ENCODE measurements around the gene SHH.

SHH gene

DNA sequence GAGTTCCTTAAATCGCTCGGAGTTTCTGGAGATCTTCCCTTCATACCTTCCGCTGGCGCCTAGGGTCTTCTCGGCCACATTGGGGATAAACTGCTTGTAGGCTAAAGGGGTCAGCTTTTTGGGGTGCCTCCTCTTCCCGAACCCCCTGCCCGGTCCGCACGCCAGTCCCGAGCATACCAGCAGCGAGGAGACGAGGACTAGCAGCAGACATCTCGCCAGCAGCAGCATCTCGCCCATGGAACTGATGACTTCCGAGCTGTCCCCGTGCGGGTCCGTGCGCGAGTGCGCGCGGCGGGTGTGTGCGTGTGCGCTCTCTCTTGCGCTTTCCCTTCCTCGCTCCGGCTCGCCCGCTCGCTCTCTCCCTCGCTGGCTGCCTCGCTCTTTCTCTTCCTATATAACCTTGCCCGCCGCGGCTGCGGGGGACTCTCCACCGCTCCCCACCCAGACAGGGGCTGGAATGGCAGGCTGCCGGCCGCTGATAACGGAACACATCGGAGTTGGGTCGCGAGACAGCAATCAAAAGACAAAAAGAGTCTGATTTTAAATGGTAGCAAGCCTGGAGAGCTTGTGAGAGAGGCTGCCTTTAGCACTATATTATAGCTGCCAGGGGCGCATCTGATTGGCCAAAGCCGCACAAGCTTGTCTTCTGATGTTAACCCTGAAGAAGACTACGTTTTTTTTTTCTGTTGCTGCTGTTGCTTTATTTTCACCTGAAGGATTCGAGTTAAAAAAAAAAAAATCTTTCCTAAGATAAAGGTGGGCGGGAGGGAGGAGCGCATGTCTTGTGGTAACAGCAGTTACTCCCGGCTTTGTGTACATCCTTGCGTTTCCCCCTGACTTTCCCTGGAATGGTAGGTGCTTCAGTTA lies at the start of gene SHH:
Gene SHH, minus strand, starts transcription at position 569 of the 867 bp plus-strand sequence. Its CDS starts 341 bp downstream, at position 228.
- DNase-seq: no peak

DNA sequence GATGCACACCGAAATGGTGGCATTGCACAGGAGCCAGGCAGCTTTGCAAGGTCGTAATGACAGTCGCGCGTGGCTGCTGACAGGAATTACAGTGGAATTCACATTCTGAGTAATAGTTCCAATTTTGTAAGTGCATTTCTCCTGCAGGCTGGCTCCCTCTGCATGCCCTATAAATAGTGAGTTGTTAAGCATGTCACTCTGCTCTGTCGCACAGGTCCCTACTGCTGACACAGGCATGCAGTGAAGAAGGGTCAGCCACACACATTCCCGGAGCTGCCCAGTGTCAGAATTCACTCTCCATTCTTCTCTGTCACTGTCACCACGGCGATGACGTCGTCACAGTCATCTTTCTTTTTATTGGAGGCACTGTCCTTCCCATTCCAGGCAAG lies 49.2 kb upstream of the SHH start:
- no peak for DNase-seq

- no peak for DNase-seq
Observed at GRCh38 chr7:155860840-155861479, 48.7 kb upstream of the SHH start.

DNA sequence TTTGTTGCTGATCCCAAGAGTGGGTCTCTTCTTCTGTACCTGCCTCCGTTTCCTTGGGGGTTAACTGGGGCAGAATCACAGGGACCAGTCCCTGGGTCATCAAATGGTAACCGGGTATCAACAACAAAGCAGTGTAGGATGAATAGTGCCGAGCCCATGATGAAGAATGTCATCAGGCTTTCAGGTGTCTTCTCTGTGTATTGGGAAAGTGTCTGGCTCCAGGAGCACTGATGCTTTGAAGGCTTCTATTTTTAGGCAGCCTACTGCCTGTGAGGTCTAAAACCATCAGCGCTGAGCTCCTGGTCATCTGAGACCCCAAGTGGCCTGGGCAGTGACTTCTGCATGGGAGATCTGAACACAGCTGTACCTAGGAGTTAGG lies 48.2 kb upstream of the SHH start:
- DNase-seq: no peak

DNA sequence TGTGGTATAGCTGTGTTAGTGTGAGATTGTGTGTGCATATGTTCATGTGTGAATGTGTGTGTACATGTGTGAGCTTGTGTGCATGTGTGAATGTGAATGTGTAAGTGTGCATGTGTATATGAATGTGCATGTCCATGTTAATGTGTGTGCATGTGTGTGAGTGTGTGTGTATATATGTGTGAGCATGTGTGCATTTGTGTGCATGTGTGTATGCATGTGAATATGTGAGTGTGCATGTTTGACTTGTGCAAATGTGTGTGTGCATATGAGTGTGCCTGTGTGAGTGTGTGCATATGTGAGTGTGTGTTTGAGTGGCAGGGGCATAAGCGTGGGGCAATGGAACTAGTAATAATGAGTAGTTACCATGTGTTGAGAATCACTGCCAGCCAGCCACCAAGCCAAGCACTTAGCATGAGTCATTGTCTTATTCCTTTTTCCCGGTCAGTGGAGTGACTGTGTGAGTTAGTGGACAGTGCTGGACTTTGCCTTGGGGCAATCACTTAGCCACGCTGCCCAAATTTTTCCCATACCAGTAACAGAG lies 46.3 kb upstream of the SHH start:
- no peak for DNase-seq

DNA sequence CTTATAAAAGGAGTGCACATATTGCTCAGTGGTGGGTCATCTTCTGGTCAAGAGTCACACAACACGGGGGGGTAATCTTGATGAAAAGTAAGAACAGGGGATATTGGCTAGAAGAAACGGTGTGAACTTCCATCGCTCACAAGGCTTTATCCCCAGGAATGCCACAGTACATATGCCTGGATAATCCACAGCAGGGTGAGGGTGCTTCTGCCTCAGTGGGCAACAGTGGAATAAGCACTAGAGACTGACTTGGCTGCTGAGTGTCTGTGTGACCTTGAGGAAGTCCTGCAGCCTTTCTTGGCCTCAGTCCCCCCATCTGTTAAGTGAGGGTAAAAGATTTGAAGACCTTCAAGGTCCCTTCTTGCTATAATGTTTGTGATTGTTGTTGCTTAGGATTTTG lies 44.9 kb upstream of the SHH start:
- no peak for DNase-seq

DNA sequence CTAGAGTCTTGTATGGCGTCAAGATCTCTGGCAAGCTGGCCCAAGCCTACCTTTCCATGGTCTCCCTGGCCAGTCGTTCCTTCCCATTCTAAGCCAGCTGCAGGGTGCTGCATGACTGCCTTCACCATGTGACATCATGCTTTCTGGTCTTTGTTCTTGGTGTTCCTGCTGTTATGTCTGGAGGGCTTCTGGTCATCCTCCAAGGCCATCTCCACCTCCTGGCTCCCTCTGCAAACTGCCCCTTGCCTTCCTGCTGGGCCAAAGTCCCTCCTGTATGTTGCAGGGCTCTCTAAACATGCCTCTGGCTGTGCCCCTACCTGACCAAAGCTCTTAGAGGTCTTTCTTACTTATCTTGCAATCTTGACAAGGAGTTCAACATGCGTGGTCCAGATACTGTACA lies 44.4 kb upstream of the SHH start:
- DNase-seq: no peak

GRCh38 chr7:155852426-155853301 lies 40.4 kb upstream of the SHH start:
- DNase-seq: no peak

GRCh38 chr7:155851892-155852291 lies 39.6 kb upstream of the SHH start:
- no peak for DNase-seq

DNA sequence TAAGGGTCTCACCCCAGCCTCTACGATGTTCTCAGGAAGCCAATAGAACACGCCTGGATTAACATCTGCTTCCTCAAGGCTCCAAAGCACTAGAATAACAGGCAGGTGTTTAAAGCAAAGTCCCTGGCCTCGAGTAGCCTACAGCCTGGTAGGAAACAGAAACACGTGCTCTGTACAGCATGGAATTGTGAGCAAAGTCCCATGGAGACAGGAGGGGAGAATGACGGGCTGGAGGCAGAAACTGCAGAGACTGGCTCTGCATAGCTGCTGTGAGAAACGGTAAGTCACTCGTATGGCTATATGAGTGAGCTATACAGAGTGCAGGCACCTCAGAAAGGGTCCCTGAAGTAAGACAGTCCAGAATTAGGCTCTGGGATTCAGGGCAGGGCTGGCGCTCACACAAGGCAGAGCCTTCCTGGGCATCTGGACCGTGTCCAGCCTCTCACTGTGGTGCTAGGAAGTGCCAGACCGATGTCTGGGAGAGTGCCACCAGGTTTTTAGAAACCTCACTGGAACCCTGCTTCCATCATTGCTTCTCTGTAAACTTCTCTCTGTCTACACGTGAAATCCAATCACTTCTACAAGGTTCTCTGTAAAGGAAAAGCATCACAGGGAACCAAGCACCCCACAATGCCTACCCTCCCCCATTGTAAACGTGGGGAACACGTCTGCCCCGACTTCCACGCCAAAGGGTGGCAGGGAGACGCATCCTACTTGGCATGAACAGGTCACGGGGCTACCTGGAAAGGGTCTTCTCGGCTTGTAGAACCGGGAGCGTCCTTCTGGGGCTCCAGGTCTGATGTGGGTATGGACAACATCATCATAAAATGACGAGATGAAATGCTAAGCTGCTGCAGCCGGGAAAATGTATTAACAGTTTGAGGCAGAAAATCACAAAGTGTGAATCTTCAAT lies 38.8 kb upstream of the SHH start:
- DNase-seq: no peak

GRCh38 chr7:155850001-155850436 lies 37.8 kb upstream of the SHH start:
- DNase-seq: no peak

GRCh38 chr7:155848691-155849669 lies 36.7 kb upstream of the SHH start:
- no peak for DNase-seq

DNA sequence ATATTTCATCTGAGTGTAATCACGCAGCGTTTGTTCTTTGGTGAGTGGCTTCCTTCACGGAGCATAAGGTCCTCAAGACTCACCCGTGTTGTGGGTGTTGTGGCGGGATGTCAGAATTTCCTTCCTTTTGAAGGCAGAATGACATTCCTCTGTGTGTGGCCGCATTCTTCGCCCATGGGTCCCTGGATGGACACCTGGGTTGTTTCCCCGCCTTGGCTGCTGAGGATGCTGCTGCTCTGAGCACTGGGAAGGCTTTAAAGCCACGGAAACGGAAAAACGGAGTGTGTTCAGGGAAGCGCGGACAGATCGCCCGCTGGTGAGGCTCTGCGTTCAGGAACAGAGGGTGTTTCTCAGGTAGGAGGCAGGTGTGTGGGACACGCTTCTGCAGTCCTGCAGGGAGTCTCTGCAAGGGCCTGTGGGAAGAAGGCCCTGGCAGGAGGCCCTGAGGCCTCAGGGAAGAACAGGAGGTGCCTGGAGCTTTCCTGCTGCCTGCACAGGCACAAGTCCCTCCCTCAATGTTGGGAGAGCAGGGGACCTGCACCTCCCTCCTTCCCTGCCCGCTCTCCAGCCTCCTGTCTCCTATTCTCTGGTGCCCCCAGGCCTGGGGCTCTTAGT lies 35.7 kb upstream of the SHH start:
- DNase-seq: no peak

GRCh38 chr7:155846936-155847335 lies 34.7 kb upstream of the SHH start:
- no peak for DNase-seq

- DNase-seq: no peak
Observed at GRCh38 chr7:155846156-155846555, 33.9 kb upstream of the SHH start.

DNA sequence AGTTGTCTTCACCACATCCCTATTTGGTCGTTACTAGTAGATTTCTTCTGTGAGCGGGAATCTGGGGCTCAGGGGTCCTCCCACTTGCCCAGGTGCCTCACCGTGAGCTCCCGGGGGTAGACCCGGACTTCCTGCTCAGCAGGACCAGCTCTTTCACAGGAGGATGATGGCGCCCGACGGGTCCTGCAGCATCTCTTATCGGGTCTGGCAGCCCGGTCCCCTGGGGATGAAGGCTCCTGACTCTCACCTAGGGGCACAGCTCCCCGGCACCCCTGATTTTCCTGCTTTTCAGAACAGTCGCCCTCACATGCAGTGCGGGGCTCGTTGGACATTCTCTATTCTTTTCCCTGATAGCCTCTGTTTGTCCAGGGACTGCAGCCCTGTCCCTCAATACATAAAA lies 33.0 kb upstream of the SHH start:
- DNase-seq: no peak

DNA sequence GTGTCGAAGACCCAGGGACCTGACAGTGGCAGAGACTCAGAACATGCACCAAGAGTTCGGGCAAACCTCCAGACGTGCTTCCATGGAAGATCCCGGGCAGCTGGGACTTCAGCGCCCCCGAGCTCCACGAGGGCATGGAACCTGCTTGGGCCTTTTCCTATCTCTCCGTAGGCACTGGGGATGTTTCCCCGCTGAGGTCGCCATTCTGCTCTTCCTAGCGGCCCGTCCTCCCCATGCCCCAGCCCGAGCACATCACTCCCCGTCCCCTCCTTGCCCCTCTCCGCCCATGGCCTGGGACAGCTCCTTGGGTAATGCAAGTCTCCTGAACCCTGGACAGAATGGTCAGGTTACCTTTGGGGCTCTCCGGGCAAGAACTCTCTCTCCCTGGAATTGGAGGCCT lies 32.3 kb upstream of the SHH start:
- DNase-seq: no peak

DNA sequence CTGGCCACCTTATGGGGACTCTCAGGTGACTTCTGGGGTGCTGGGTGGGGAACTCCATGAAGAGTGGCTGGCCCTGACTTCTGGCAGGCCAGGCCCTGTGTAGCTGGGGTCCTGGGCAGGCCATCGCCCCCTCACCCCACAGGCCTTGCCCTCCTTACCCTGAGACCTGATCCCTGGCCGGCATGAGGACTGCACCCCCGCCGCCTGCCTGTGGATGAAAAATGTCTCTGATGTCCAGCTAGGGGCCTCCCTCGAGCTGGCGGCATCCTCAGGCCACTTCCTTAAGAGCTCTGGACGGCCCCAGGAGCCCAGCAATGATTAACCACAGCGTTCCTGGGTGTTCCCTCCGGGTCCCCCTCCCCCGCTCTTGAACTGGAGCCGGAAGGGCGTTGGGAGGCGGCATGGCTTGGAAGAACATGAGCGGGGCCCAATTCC lies 31.8 kb upstream of the SHH start:
- no peak for DNase-seq

DNA sequence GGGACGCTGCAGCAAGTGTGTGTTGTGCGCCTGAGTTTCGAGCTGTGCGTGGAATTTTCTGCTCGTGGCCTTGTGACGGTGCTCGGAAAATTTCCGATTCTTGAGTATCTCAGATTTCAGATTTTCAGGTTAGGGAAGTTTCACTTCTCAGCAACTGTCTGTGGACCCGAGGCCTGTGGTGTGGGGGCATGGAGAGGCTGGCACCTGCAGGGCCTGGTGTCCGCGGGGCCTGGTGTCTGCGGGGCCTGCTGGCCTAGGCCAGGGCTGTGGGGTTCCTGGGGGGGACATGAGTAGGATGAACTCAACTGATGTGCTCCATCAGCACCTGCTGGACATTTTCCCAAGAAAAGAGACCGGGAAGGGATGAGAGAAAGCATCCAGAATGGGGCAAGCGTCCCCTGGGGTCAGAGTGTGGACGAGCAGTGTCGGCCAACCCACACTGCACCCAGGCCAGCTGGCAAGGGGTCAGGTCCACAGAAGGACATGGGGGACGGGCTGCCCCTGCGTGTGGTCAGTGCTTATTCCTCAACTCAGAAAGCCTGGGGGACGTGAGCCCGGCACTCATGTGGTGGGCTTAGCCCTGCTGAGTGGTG lies 31.3 kb upstream of the SHH start:
- no peak for DNase-seq

Measured in stimulated activated CD4-positive, alpha-beta T cell treated with anti-CD3 and anti-CD28 coated beads, Interleukin-4, amount 100 ng/mL, for 24 hours (primary cell).